GM18519 (cell line): ENCODE measurements around the gene ADCY3.

Experiments
- ATAC-seq: cut with Tn5 transposase; IDR thresholded peaks from one replicate; pipeline ENCODE4 v1.9.1; 2021; ENCODE audit warnings: mild to moderate bottlenecking, moderate library complexity; ENCODE audit not compliant: unreplicated experiment, low FRiP score

Gene ADCY3

GRCh38 chr2:24926602-24927252, 6.7 kb upstream of the ADCY3 start:
- ATAC-seq = no peak

- no peak for ATAC-seq
These were observed 6.2 kb upstream of the ADCY3 start for GRCh38 chr2:24926220-24926601.

- no peak for ATAC-seq
These were observed 5.8 kb upstream of the ADCY3 start for GRCh38 chr2:24925815-24926214.

- no peak for ATAC-seq
These were observed 4.7 kb upstream of the ADCY3 start for GRCh38 chr2:24924732-24925131.

GRCh38 chr2:24924266-24924665, 4.2 kb upstream of the ADCY3 start:
- no peak for ATAC-seq

GRCh38 chr2:24923106-24923505, 3.1 kb upstream of the ADCY3 start:
- ATAC-seq = no peak

GRCh38 chr2:24922556-24922955, 2.5 kb upstream of the ADCY3 start:
- no peak for ATAC-seq

- ATAC-seq = no peak
These were observed 888 bp upstream of the ADCY3 start for GRCh38 chr2:24920809-24921441.

- peak; percentile 16 for ATAC-seq
These were observed 435 bp downstream of the ADCY3 start for GRCh38 chr2:24919506-24920097.

GRCh38 chr2:24919037-24919505, 966 bp downstream of the ADCY3 start:
- ATAC-seq = no peak

GRCh38 chr2:24918326-24919036, 1.6 kb downstream of the ADCY3 start:
- ATAC-seq = no peak

GRCh38 chr2:24917731-24918325, 2.2 kb downstream of the ADCY3 start:
- ATAC-seq = no peak

- no peak for ATAC-seq
These were observed 3.0 kb downstream of the ADCY3 start for GRCh38 chr2:24917086-24917485.

GRCh38 chr2:24915796-24916195, 4.2 kb downstream of the ADCY3 start:
- no peak for ATAC-seq

- ATAC-seq = no peak
These were observed 4.9 kb downstream of the ADCY3 start for GRCh38 chr2:24915175-24915574.

GRCh38 chr2:24914713-24915112, 5.3 kb downstream of the ADCY3 start:
- ATAC-seq = no peak

GRCh38 chr2:24913911-24914310, 6.1 kb downstream of the ADCY3 start:
- no peak for ATAC-seq

GRCh38 chr2:24912986-24913385, 7.1 kb downstream of the ADCY3 start:
- no peak for ATAC-seq

GRCh38 chr2:24912523-24912922, 7.5 kb downstream of the ADCY3 start:
- ATAC-seq = no peak

GRCh38 chr2:24910245-24910644, 9.8 kb downstream of the ADCY3 start:
- no peak for ATAC-seq
